ENCODE measurements around the gene XYLT2.

The XYLT2 gene

GRCh38 chr17:50326831-50327364 lies 19.0 kb upstream of the XYLT2 start:
- H3K4me3 ChIP-seq (ENCODE audit: low read depth, low read length), result no peak overlapping the region
- no peak for TF ChIP-seq POLR2A (IDR thresholded peaks at IDR 0.05; ENCODE audit: extremely low read depth, insufficient read length)
- no peak for DNase-seq (ENCODE audit: low read depth)

GRCh38 chr17:50328363-50329325 lies 17.3 kb upstream of the XYLT2 start:
- H3K4me3 ChIP-seq (ENCODE audit: low read depth, low read length), result no peak overlapping the region
- no peak for TF ChIP-seq CTCF (IDR thresholded peaks at IDR 0.05; ENCODE audit: low read depth, low read length)
- TF ChIP-seq MAX (IDR thresholded peaks at IDR 0.05; ENCODE audit: low read depth, low read length), result no peak
- TF ChIP-seq POLR2A (IDR thresholded peaks at IDR 0.05; ENCODE audit: extremely low read depth, insufficient read length), result no peak
- no peak for TF ChIP-seq MYC (IDR thresholded peaks at IDR 0.05; ENCODE audit: low read depth, low read length)
- DNase-seq (ENCODE audit: low read depth), result no peak

- no peak overlapping the region for H3K4me3 ChIP-seq (ENCODE audit: low read depth, low read length)
- no peak for TF ChIP-seq MYC (IDR thresholded peaks at IDR 0.05; ENCODE audit: low read depth, low read length)
- no peak for TF ChIP-seq CTCF (IDR thresholded peaks at IDR 0.05; ENCODE audit: low read depth, low read length)
- TF ChIP-seq POLR2A (IDR thresholded peaks at IDR 0.05; ENCODE audit: extremely low read depth, insufficient read length), result no peak
- TF ChIP-seq MAX (IDR thresholded peaks at IDR 0.05; ENCODE audit: low read depth, low read length), result no peak
- no peak for DNase-seq (ENCODE audit: low read depth)
Observed at GRCh38 chr17:50329716-50330115, 16.2 kb upstream of the XYLT2 start.

- H3K4me3 ChIP-seq (ENCODE audit: low read depth, low read length), result no peak overlapping the region
- DNase-seq (ENCODE audit: low read depth), result no peak
- TF ChIP-seq MYC (IDR thresholded peaks at IDR 0.05; ENCODE audit: low read depth, low read length) (no peak), MAX (IDR thresholded peaks at IDR 0.05; ENCODE audit: low read depth, low read length) (no peak), CTCF (IDR thresholded peaks at IDR 0.05; ENCODE audit: low read depth, low read length) (no peak), POLR2A (IDR thresholded peaks at IDR 0.05; ENCODE audit: extremely low read depth, insufficient read length) (no peak)
Observed at GRCh38 chr17:50330151-50330775, 15.7 kb upstream of the XYLT2 start.

- H3K4me3 ChIP-seq (ENCODE audit: low read depth, low read length), result no peak overlapping the region
- DNase-seq (ENCODE audit: low read depth), result no peak
- TF ChIP-seq MYC (IDR thresholded peaks at IDR 0.05; ENCODE audit: low read depth, low read length) (no peak), POLR2A (IDR thresholded peaks at IDR 0.05; ENCODE audit: extremely low read depth, insufficient read length) (no peak), CTCF (IDR thresholded peaks at IDR 0.05; ENCODE audit: low read depth, low read length) (no peak), MAX (IDR thresholded peaks at IDR 0.05; ENCODE audit: low read depth, low read length) (no peak)
Observed at GRCh38 chr17:50331085-50331791, 14.7 kb upstream of the XYLT2 start.

Data from NB4 (cell line).